ENCODE measurements around the gene KDM2A.
"Not testable (repeated sequence)": the region's sequence is repeated elsewhere in the genome, so short reads cannot be mapped to it uniquely, and the experiment has no call there.

Gene KDM2A

GRCh38 chr11:67174311-67174710 lies 55.2 kb downstream of the KDM2A start:
- no peak for DNase-seq

GRCh38 chr11:67177399-67178281 lies 58.6 kb downstream of the KDM2A start:
- DNase-seq, result no peak

- no peak for DNase-seq
Measured at GRCh38 chr11:67178421-67178820, 59.4 kb downstream of the KDM2A start.

DNA sequence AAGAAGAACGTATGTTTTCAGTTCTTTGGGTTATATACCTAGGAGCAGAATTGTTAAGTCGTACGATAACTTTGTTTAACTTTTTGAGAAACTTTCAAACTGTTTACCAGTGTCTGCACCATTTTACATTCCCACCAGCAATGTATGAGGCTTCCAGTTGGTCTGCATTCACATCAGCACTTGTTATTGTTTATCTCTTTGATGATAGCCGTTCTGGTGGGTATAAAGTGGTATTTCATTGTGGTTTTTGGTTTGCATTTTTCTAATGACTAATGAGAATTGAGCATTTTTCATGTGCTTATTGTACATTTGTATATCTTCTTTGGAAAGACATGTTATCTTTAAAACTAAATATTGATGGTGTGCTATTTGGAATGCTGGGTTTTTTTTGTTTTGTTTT lies 59.8 kb downstream of the KDM2A start:
- no peak for DNase-seq

DNA sequence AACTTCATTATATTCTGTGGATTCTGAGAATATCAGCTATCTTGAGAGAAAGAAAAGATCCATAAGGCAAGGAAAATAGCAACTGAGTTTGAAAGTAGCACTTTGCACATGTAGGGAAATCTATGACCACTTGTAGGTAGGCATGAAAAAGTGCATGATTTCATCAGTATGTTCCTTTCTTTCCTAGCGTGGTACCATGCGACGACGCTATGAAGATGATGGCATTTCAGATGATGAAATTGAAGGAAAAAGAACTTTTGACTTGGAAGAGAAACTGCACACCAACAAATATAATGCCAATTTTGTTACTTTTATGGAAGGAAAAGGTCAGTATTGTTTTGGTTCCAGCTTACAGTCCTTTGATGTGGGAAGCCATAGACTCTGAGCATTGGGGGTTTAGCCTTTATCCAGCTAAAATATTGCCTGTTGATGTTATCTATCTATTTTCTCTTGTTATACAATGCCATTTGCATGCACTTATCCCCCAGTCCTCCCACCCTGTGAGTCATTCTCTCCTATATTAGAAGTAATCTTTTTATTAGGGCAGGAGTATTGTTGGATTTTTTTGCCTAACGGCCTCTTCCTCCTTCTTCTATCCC lies 60.9 kb downstream of the KDM2A start:
- DNase-seq, result no peak

DNA sequence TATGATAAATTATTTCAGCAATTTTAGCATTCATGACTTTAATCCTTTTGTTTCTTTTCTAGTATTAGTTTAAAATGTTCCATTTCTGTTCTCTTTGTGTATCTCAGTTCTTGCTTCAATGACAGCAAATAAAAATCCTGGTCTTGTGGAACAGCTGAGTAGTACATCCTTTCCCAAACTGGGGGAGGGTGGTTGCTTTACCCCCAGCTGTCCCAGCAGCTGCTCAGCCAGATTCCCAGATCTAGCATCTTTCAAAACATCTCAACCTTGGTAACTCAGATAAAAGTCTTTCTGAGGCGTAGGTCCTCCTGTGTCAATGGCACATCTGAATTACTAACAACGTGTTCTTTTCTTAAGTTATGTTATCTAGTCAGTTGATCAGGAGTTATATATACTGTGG lies 75.0 kb downstream of the KDM2A start:
- DNase-seq, result no peak

DNA sequence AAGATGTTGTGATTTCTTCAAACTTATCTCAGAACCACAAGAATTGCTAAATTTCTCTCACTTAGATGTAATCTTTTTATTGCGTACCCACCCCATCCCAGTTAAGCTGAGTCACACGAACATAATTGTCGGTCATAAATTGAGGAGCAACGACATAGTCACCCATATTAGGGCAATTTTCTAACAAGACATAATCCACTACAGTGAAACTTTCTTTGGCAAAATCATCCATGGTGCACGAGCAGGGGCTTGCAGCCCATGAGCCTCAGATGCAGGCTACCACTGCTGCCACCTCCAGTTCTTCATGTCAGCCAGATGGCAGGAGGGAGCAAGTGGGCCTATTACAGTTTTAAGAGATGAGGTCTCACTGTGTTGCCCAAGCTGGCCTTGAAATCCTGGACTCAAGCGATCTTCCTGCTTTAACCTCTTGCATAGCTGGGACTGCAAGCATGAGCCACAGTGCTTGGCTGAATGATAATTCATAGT lies 77.0 kb downstream of the KDM2A start:
- no peak for DNase-seq

- no peak for DNase-seq
Measured at GRCh38 chr11:67197606-67198005, 78.5 kb downstream of the KDM2A start.

DNA sequence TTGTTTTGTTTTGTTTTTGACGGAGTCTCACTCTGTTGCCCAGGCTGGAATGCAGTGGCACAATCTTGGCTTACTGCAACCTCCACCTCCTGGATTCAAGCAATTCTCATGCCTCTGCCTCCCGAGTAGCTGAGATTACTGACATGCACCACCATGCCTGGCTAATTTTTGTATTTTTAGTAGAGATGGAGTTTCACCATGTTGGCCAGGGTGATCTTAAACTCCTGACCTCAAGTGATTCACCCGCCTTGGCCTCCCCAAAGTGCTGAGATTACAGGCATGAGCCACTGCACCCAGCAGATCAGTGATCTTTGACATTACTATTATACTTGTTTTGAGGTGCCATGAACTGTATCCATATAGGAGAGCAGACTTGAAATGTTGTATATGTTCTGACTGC lies 79.7 kb downstream of the KDM2A start:
- DNase-seq, result not testable (repeated sequence)

DNA sequence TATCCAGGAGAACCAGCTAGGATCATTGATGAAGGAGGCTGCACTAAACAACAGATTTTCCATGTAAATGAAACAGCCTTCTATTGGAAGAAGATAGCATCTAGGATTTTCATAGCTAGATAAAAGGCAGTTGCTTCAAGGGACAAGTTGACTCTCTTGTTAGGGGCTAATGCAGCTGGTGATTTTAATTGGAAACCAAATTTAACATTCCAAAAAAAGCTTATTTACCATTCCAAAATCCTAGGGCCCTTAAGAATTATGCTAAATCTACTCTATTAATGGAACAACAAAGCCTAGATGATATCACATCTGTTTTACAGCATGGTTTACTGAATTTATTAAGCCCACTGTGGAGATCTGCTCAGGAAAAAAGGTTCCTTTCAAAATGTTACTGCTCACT lies 80.7 kb downstream of the KDM2A start:
- no peak for DNase-seq

- no peak for DNase-seq
Measured at GRCh38 chr11:67202028-67202427, 83.0 kb downstream of the KDM2A start.

GRCh38 chr11:67204822-67205221 lies 85.8 kb downstream of the KDM2A start:
- DNase-seq, result no peak

GRCh38 chr11:67209222-67209621 lies 90.2 kb downstream of the KDM2A start:
- DNase-seq, result not testable (repeated sequence)

- DNase-seq, result no peak
Measured at GRCh38 chr11:67211656-67212436, 92.8 kb downstream of the KDM2A start.

GRCh38 chr11:67213178-67213621 lies 94.1 kb downstream of the KDM2A start:
- no peak for DNase-seq

- DNase-seq, result no peak
Measured at GRCh38 chr11:67227726-67228125, 108.7 kb downstream of the KDM2A start.

DNA sequence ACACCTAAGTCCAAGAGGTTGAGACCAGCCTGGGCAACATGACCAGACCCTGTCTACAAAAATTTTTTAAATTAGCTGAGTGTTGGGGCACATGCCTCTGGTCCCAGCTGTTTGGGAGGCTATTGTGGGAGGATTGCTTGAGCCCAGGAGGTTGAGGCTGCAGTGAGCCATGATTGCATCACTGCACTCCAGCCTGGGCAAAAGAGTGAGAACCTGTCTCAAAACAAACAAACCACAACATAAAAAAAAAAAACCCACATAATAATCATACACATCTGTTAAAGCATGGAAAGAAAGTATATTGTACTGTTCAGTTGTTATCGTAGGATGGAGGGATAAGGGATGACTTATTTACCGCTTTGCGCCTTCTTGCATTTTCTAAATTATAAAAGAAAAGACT lies 111.3 kb downstream of the KDM2A start:
- DNase-seq, result no peak

DNA sequence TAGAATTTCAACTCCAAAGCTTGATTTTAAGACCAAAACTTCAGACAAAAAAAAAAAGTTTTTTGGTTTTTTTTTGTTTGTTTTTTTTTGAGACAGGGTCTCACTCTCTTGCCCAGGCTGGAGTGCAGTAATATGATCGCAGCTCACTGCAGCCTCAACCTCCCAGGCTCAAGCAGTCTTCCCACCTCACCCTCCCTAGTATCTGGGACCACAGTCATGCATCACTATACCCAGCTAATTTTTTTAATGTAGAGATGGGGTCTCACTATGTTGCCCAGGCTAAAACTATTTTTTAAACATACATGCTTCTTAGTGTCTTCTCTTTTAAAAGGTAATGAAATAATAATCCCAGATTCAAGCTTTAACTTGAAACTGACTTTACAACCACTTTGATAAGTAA lies 111.8 kb downstream of the KDM2A start:
- no peak for DNase-seq

GRCh38 chr11:67233584-67234190 lies 114.6 kb downstream of the KDM2A start:
- no peak for DNase-seq

DNA sequence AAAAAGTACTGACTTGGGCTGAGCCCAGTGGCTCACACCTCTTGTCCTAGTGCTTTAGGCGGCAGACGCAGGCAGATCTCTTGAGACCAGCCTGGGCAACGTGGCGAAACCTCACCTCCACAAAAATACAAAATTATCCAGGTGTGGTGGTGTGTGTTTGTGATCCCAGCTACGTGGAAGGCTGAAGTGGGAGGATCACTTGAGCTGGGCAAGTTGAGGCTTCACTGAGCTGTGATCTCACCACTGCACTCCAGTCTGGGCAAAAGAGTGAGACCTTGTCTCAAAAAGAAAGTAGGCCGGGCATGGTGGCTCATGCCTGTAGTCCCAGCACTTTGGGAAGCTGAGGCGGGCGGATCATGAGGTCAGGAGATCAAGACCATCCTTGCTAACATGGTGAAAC lies 115.5 kb downstream of the KDM2A start:
- not testable (repeated sequence) for DNase-seq

GRCh38 chr11:67237574-67237973 lies 118.5 kb downstream of the KDM2A start:
- DNase-seq, result no peak

DNA sequence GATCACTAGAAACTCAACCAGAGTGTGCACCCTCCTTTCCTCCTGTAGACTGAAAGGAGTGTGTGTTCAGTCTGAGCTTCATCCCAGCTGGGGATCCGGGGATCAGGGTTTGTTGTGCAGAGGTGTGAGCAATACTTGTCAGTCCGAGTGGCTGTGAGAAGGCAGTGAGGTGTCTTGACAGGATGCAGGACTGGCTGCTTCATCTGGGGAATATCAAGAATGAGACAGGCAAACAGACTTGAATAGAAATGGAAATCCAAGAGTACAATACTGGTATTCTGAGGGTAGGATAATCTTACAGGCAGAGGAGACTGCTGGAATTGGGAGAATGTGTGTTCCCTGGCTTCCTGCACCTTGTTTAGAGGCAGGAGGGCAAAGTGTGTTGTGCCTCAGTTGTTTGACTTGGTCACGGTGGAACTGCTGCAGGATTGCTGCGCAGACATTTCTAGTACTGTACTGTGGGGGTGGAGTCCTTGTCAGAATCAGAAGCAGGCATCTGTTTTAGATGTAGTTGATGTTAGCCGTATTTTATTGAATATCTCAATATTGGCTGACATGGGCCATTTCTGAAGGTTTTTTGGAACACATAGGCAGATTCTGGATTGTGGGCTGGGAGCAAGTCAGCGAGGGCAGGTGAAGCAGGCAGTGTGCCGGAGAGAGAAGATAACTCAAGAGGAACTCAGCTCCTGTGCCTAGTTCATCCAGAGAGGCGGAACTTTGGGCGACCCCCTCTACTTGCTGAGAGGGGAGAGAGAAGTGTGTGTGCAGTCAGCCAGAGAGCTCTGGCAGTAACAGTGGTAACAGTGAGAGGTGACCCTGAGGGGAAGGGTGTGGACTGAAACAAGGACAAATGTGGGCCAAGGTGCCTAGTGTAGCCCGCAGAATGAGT lies 120.1 kb downstream of the KDM2A start:
- no peak for DNase-seq
